ENCODE measurements around the gene MAP3K20. TPM values are rescaled to one million over a fixed set of nuclear protein-coding genes. Genes with fewer than 3 reads are reported as not detected.

The MAP3K20 gene
- total RNA-seq, 1 donor from 2014 or later, result 18.0 TPM

- Histone ChIP-seq H2AFZ (replicated peaks) (no peak overlapping the region), H3K4me1 (peaks cover 9% of the 10 kb centered on the region), H3K27me3 (no peaks in the 10 kb centered on the region), H3K27ac (no peak overlapping the region), H3K36me3 (no peaks in the 10 kb centered on the region), H4K20me1 (ENCODE audit: low read depth) (no peaks in the 10 kb centered on the region), H3K79me2 (ENCODE audit: low read depth) (no peaks in the 10 kb centered on the region), H3K4me3 (no peak overlapping the region), H3F3A (ENCODE audit: low read depth) (no peaks in the 10 kb centered on the region), H3K9ac (no peak overlapping the region), H3K9me3 (ENCODE audit: low read depth) (no peaks in the 10 kb centered on the region), H3K4me2 (no peak overlapping the region)
- no peak overlapping the region for H3K4me3 Mint-ChIP-seq
- H3K36me3 Mint-ChIP-seq, result peaks cover 10% of the 10 kb centered on the region
- no peak for DNase-seq (ENCODE audit: low spot score)
- no peak for TF ChIP-seq CTCF (IDR thresholded peaks at IDR 0.05)
- TF ChIP-seq EZH2phosphoT487 (IDR thresholded peaks at IDR 0.05), result no peak
- TF ChIP-seq EZH2 (IDR thresholded peaks at IDR 0.05), result no peak
- H3K9me3 Mint-ChIP-seq, result peaks cover 5% of the 10 kb centered on the region
- no peaks in the 10 kb centered on the region for H3K27me3 Mint-ChIP-seq (ENCODE audit: insufficient read depth, low read depth)
- H3K27ac Mint-ChIP-seq, result no peak overlapping the region
- peaks cover 28% of the 10 kb centered on the region for H3K4me1 Mint-ChIP-seq
Measured at GRCh38 chr2:173229086-173229485, 153.4 kb downstream of the MAP3K20 start.

GRCh38 chr2:173230181-173230580 lies 154.5 kb downstream of the MAP3K20 start:
- H3K36me3 Mint-ChIP-seq, result peaks cover 20% of the 10 kb centered on the region
- H3K27me3 Mint-ChIP-seq (ENCODE audit: insufficient read depth, low read depth), result no peaks in the 10 kb centered on the region
- Histone ChIP-seq H3K9ac (no peak overlapping the region), H3K79me2 (ENCODE audit: low read depth) (no peaks in the 10 kb centered on the region), H2AFZ (replicated peaks) (no peak overlapping the region), H3K4me1 (peaks cover 9% of the 10 kb centered on the region), H3K4me2 (no peak overlapping the region), H3K36me3 (no peaks in the 10 kb centered on the region), H4K20me1 (ENCODE audit: low read depth) (no peaks in the 10 kb centered on the region), H3K9me3 (ENCODE audit: low read depth) (no peaks in the 10 kb centered on the region), H3F3A (ENCODE audit: low read depth) (no peaks in the 10 kb centered on the region), H3K27ac (no peak overlapping the region), H3K27me3 (no peaks in the 10 kb centered on the region), H3K4me3 (no peak overlapping the region)
- peaks cover 30% of the 10 kb centered on the region for H3K4me1 Mint-ChIP-seq
- H3K4me3 Mint-ChIP-seq, result no peak overlapping the region
- no peak overlapping the region for H3K27ac Mint-ChIP-seq
- DNase-seq (ENCODE audit: low spot score), result no peak
- TF ChIP-seq EZH2phosphoT487 (IDR thresholded peaks at IDR 0.05) (no peak), CTCF (IDR thresholded peaks at IDR 0.05) (no peak), EZH2 (IDR thresholded peaks at IDR 0.05) (no peak)
- H3K9me3 Mint-ChIP-seq, result peaks cover 13% of the 10 kb centered on the region

- H3K36me3 ChIP-seq, result no peaks in the 10 kb centered on the region
- H4K20me1 ChIP-seq (ENCODE audit: low read depth), result no peaks in the 10 kb centered on the region
- Mint-ChIP-seq H3K36me3 (peaks cover 20% of the 10 kb centered on the region), H3K27me3 (ENCODE audit: insufficient read depth, low read depth) (no peaks in the 10 kb centered on the region), H3K4me3 (no peak overlapping the region), H3K9me3 (peaks cover 13% of the 10 kb centered on the region), H3K27ac (no peak overlapping the region), H3K4me1 (peaks cover 32% of the 10 kb centered on the region)
- H3K27ac ChIP-seq, result no peak overlapping the region
- H3F3A ChIP-seq (ENCODE audit: low read depth), result no peaks in the 10 kb centered on the region
- no peak overlapping the region for H2AFZ ChIP-seq (replicated peaks)
- no peak overlapping the region for H3K9ac ChIP-seq
- H3K4me2 ChIP-seq, result no peak overlapping the region
- H3K27me3 ChIP-seq, result no peaks in the 10 kb centered on the region
- no peak overlapping the region for H3K4me3 ChIP-seq
- H3K4me1 ChIP-seq, result peaks cover 9% of the 10 kb centered on the region
- no peaks in the 10 kb centered on the region for H3K79me2 ChIP-seq (ENCODE audit: low read depth)
- TF ChIP-seq EZH2 (IDR thresholded peaks at IDR 0.05), result no peak
- TF ChIP-seq CTCF (IDR thresholded peaks at IDR 0.05), result no peak
- no peak for TF ChIP-seq EZH2phosphoT487 (IDR thresholded peaks at IDR 0.05)
- DNase-seq (ENCODE audit: low spot score), result no peak
- no peaks in the 10 kb centered on the region for H3K9me3 ChIP-seq (ENCODE audit: low read depth)
Measured at GRCh38 chr2:173231042-173231441, 155.4 kb downstream of the MAP3K20 start.

Data from neural progenitor cell (in vitro differentiated cells).